ENCODE data around the gene HIPK3. TPM values are rescaled to one million over a fixed set of nuclear protein-coding genes. Genes with fewer than 3 reads are reported as not detected.

The HIPK3 gene
- total RNA-seq, 1 donor from 2014 or later = 78.5 TPM

DNA sequence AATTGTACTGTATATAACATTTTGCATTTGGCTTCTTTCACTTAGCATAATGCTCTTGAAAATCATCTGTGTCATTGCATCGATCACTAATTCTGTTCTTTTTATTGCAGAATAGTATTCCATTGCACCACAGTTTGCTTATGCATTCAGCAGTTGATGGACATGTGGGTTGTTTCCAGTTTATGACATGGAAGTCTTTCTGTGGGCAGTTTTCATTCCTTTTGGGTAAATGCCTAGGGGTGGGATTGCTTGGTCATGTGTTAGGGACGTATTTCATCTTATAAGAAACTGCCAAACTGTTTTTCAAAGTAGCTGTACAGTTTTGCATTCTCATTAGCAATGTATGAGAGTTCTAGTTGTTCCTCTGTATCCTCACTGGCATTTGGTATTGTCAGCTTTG is 127.0 kb downstream of the HIPK3 start:
- Mint-ChIP-seq H3K4me3 (ENCODE audit: unreplicated experiment) (no peak overlapping the region), H3K4me1 (ENCODE audit: low read depth, unreplicated experiment) (peaks cover 5% of the 10 kb centered on the region), H3K36me3 (ENCODE audit: low read depth, unreplicated experiment) (no peaks in the 10 kb centered on the region), H3K27me3 (ENCODE audit: low read depth, unreplicated experiment) (peaks cover 2% of the 10 kb centered on the region), H3K27ac (ENCODE audit: unreplicated experiment) (no peak overlapping the region), H3K9me3 (ENCODE audit: unreplicated experiment) (peaks cover 10% of the 10 kb centered on the region)
- H3K79me2 ChIP-seq (ENCODE audit: insufficient read depth, low read length) = peaks cover 95% of the 10 kb centered on the region
- TF ChIP-seq, protein P1, sequence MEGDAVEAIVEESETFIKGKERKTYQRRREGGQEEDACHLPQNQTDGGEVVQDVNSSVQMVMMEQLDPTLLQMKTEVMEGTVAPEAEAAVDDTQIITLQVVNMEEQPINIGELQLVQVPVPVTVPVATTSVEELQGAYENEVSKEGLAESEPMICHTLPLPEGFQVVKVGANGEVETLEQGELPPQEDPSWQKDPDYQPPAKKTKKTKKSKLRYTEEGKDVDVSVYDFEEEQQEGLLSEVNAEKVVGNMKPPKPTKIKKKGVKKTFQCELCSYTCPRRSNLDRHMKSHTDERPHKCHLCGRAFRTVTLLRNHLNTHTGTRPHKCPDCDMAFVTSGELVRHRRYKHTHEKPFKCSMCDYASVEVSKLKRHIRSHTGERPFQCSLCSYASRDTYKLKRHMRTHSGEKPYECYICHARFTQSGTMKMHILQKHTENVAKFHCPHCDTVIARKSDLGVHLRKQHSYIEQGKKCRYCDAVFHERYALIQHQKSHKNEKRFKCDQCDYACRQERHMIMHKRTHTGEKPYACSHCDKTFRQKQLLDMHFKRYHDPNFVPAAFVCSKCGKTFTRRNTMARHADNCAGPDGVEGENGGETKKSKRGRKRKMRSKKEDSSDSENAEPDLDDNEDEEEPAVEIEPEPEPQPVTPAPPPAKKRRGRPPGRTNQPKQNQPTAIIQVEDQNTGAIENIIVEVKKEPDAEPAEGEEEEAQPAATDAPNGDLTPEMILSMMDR (IDR thresholded peaks at IDR 0.05; ENCODE audit: insufficient read depth, low read depth, low read length) = no peak
- no peak for TF ChIP-seq EZH2 (IDR thresholded peaks at IDR 0.05; ENCODE audit: insufficient read depth, low read length)
- H3K36me3 ChIP-seq (ENCODE audit: insufficient read depth, low read length) = no peaks in the 10 kb centered on the region
- H3K27me3 ChIP-seq (ENCODE audit: insufficient read depth, low read length) = no peaks in the 10 kb centered on the region
- H4K20me1 ChIP-seq (ENCODE audit: insufficient read depth, low read length) = peaks cover 33% of the 10 kb centered on the region
- H3K27ac ChIP-seq (ENCODE audit: low read depth, low read length) = no peak overlapping the region
- FAIRE-seq (no peak), DNase-seq (ENCODE audit: low read depth) (no peak)
- H3K9me3 ChIP-seq (ENCODE audit: insufficient read depth, low read depth, low read length) = no peaks in the 10 kb centered on the region
- no peak overlapping the region for H3K9ac ChIP-seq (ENCODE audit: low read length)
- H3K4me1 ChIP-seq (ENCODE audit: insufficient read depth, low read length) = peaks cover 14% of the 10 kb centered on the region
- no peak overlapping the region for H3K4me3 ChIP-seq (ENCODE audit: insufficient read depth, low read depth, low read length)
- H3K4me2 ChIP-seq (ENCODE audit: low read length) = no peak overlapping the region
- H2AFZ ChIP-seq (ENCODE audit: low read depth, low read length) = no peak overlapping the region

DNA sequence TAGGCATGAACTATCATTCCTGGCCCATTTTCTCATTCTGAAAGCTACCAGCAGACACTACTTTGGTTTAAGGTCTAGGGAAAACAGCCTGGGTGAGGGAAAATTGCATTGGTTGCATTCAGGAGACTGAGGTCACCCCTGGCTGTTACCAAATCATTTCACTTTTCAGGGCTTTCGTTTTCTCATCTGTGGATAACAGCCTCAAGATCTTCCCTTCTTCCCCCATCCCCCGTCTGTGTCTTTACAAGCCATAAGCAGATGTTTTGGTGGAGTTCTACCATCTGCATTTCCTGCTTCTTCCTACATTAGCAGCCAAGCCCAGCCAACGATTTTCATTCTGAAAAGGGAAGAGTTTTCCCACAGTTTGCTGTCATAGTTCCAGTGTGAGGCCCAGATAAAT is 130.4 kb downstream of the HIPK3 start:
- peaks cover 2% of the 10 kb centered on the region for H3K27me3 Mint-ChIP-seq (ENCODE audit: low read depth, unreplicated experiment)
- Histone ChIP-seq H2AFZ (ENCODE audit: low read depth, low read length) (no peak overlapping the region), H3K9me3 (ENCODE audit: insufficient read depth, low read depth, low read length) (no peaks in the 10 kb centered on the region), H3K4me2 (ENCODE audit: low read length) (no peak overlapping the region), H3K79me2 (ENCODE audit: insufficient read depth, low read length) (peaks cover 93% of the 10 kb centered on the region), H3K4me1 (ENCODE audit: insufficient read depth, low read length) (peaks cover 11% of the 10 kb centered on the region), H3K27ac (ENCODE audit: low read depth, low read length) (no peak overlapping the region), H3K36me3 (ENCODE audit: insufficient read depth, low read length) (no peaks in the 10 kb centered on the region), H4K20me1 (ENCODE audit: insufficient read depth, low read length) (peaks cover 14% of the 10 kb centered on the region), H3K4me3 (ENCODE audit: insufficient read depth, low read depth, low read length) (no peak overlapping the region), H3K9ac (ENCODE audit: low read length) (no peak overlapping the region), H3K27me3 (ENCODE audit: insufficient read depth, low read length) (no peaks in the 10 kb centered on the region)
- H3K27ac Mint-ChIP-seq (ENCODE audit: unreplicated experiment) = no peak overlapping the region
- no peak for FAIRE-seq
- H3K36me3 Mint-ChIP-seq (ENCODE audit: low read depth, unreplicated experiment) = peaks cover 3% of the 10 kb centered on the region
- no peak overlapping the region for H3K4me3 Mint-ChIP-seq (ENCODE audit: unreplicated experiment)
- peaks cover 5% of the 10 kb centered on the region for H3K4me1 Mint-ChIP-seq (ENCODE audit: low read depth, unreplicated experiment)
- no peak for TF ChIP-seq EZH2 (IDR thresholded peaks at IDR 0.05; ENCODE audit: insufficient read depth, low read length)
- TF ChIP-seq, protein P1 (IDR thresholded peaks at IDR 0.05; ENCODE audit: insufficient read depth, low read depth, low read length) = no peak
- no peak for DNase-seq (ENCODE audit: low read depth)
- peaks cover 10% of the 10 kb centered on the region for H3K9me3 Mint-ChIP-seq (ENCODE audit: unreplicated experiment)

DNA sequence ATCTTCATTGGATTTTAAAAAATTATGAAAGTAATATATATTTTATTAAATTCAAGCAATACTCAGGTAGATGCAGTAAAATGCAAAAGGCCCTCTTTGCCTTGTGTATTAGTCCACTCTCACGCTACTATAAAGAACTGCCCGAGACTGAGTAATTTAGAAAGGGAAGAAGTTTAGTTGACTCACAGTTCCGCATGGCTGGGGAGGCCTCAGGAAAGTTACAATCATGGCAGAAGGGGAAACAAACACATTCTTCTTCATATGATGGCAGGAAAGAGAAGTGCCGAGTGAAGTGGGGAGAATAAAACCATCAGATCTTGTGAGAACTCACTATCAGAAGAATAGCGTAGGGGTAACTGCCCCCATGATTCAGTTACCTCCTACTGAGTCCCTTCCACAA is 130.8 kb downstream of the HIPK3 start:
- peaks cover 2% of the 10 kb centered on the region for H3K27me3 Mint-ChIP-seq (ENCODE audit: low read depth, unreplicated experiment)

More for the DNA sequence above, 130.8 kb downstream of the HIPK3 start:
- Mint-ChIP-seq H3K9me3 (ENCODE audit: unreplicated experiment) (peaks cover 10% of the 10 kb centered on the region), H3K27ac (ENCODE audit: unreplicated experiment) (no peak overlapping the region), H3K36me3 (ENCODE audit: low read depth, unreplicated experiment) (peaks cover 3% of the 10 kb centered on the region), H3K4me3 (ENCODE audit: unreplicated experiment) (no peak overlapping the region), H3K4me1 (ENCODE audit: low read depth, unreplicated experiment) (peaks cover 5% of the 10 kb centered on the region)
- Histone ChIP-seq H3K4me2 (ENCODE audit: low read length) (no peak overlapping the region), H3K9ac (ENCODE audit: low read length) (no peak overlapping the region), H2AFZ (ENCODE audit: low read depth, low read length) (no peak overlapping the region), H3K9me3 (ENCODE audit: insufficient read depth, low read depth, low read length) (no peaks in the 10 kb centered on the region), H3K4me1 (ENCODE audit: insufficient read depth, low read length) (peaks cover 7% of the 10 kb centered on the region), H3K4me3 (ENCODE audit: insufficient read depth, low read depth, low read length) (no peak overlapping the region), H3K79me2 (ENCODE audit: insufficient read depth, low read length) (peaks cover 93% of the 10 kb centered on the region), H4K20me1 (ENCODE audit: insufficient read depth, low read length) (peaks cover 17% of the 10 kb centered on the region), H3K36me3 (ENCODE audit: insufficient read depth, low read length) (no peaks in the 10 kb centered on the region), H3K27me3 (ENCODE audit: insufficient read depth, low read length) (no peaks in the 10 kb centered on the region), H3K27ac (ENCODE audit: low read depth, low read length) (no peak overlapping the region)
- FAIRE-seq (no peak), DNase-seq (ENCODE audit: low read depth) (no peak)
- TF ChIP-seq, protein P1 (IDR thresholded peaks at IDR 0.05; ENCODE audit: insufficient read depth, low read depth, low read length) = no peak
- no peak for TF ChIP-seq EZH2 (IDR thresholded peaks at IDR 0.05; ENCODE audit: insufficient read depth, low read length)
